IPS-15b (cell line): Measurements from ENCODE around the gene C19orf47.
"Not testable (repeated sequence)": the region's sequence is repeated elsewhere in the genome, so short reads cannot be mapped to it uniquely, and the experiment has no call there.

Source experiments
- H3K27me3 ChIP-seq: one replicate; pipeline ENCODE4 v1.6.1; 2013; ENCODE audit warnings: low read length; ENCODE audit not compliant: control insufficient read depth, insufficient read depth
- H3K36me3 ChIP-seq: one replicate; pipeline ENCODE4 v1.6.1; 2013; ENCODE audit warnings: low read length; ENCODE audit not compliant: control insufficient read depth, insufficient read depth
- H3K4me1 ChIP-seq: one replicate; pipeline ENCODE4 v1.6.1; 2013; ENCODE audit warnings: mild to moderate bottlenecking, low read length; ENCODE audit not compliant: control insufficient read depth, insufficient read depth
- H3K4me3 ChIP-seq: one replicate; pipeline ENCODE4 v1.5.1; 2013; ENCODE audit warnings: low read depth, low read length
- H3K9ac ChIP-seq: one replicate; pipeline ENCODE4 v1.6.1; 2013; ENCODE audit warnings: low read depth, mild to moderate bottlenecking, low read length
- H3K9me3 ChIP-seq: one replicate; pipeline ENCODE4 v1.6.1; 2013; ENCODE audit warnings: mild to moderate bottlenecking, low read length; ENCODE audit not compliant: control insufficient read depth, insufficient read depth

C19orf47 gene

GRCh38 chr19:40370997-40371801, 23.0 kb upstream of the C19orf47 start:
- Histone ChIP-seq H3K36me3 (peaks cover 29% of the 10 kb centered on the region), H3K4me1 (no peaks in the 10 kb centered on the region), H3K9me3 (no peaks in the 10 kb centered on the region), H3K4me3 (no peak overlapping the region), H3K9ac (no peak overlapping the region), H3K27me3 (no peaks in the 10 kb centered on the region)

GRCh38 chr19:40370253-40370652, 22.1 kb upstream of the C19orf47 start:
- not testable (repeated sequence) for H3K4me1 ChIP-seq, H3K4me3 ChIP-seq
- peaks cover 29% of the 10 kb centered on the region for H3K36me3 ChIP-seq

GRCh38 chr19:40369797-40370196, 21.6 kb upstream of the C19orf47 start:
- H3K9me3 ChIP-seq = no peaks in the 10 kb centered on the region
- no peaks in the 10 kb centered on the region for H3K27me3 ChIP-seq
- peaks cover 29% of the 10 kb centered on the region for H3K36me3 ChIP-seq
- H3K4me1 ChIP-seq = peaks cover 3% of the 10 kb centered on the region
- no peak overlapping the region for H3K9ac ChIP-seq
- no peak overlapping the region for H3K4me3 ChIP-seq

More at GRCh38 chr19:40370253-40370652, 22.1 kb upstream of the C19orf47 start:
- H3K9me3 ChIP-seq, H3K27me3 ChIP-seq, H3K9ac ChIP-seq: not testable (repeated sequence)

- Histone ChIP-seq H3K4me3 (no peak overlapping the region), H3K9me3 (no peaks in the 10 kb centered on the region), H3K9ac (no peak overlapping the region), H3K27me3 (no peaks in the 10 kb centered on the region), H3K36me3 (peaks cover 19% of the 10 kb centered on the region), H3K4me1 (peaks cover 3% of the 10 kb centered on the region)
Observed at GRCh38 chr19:40367577-40368434, 19.6 kb upstream of the C19orf47 start.

GRCh38 chr19:40366697-40367561, 18.7 kb upstream of the C19orf47 start:
- Histone ChIP-seq H3K36me3 (peaks cover 12% of the 10 kb centered on the region), H3K9ac (no peak overlapping the region), H3K4me3 (peak overlapping the region; percentile 67)

GRCh38 chr19:40365613-40366401, 17.6 kb upstream of the C19orf47 start:
- Histone ChIP-seq H3K9me3 (no peaks in the 10 kb centered on the region), H3K27me3 (no peaks in the 10 kb centered on the region), H3K4me3 (peak overlapping the region; percentile 67), H3K36me3 (peaks cover 7% of the 10 kb centered on the region), H3K4me1 (peaks cover 3% of the 10 kb centered on the region), H3K9ac (no peak overlapping the region)

More at GRCh38 chr19:40366697-40367561, 18.7 kb upstream of the C19orf47 start:
- H3K27me3 ChIP-seq = no peaks in the 10 kb centered on the region
- H3K4me1 ChIP-seq = peaks cover 3% of the 10 kb centered on the region
- no peaks in the 10 kb centered on the region for H3K9me3 ChIP-seq

- Histone ChIP-seq H3K27me3 (no peaks in the 10 kb centered on the region), H3K4me3 (peak overlapping the region; percentile 60), H3K4me1 (peaks cover 3% of the 10 kb centered on the region), H3K9me3 (no peaks in the 10 kb centered on the region), H3K36me3 (peaks cover 4% of the 10 kb centered on the region), H3K9ac (no peak overlapping the region)
Observed at GRCh38 chr19:40365010-40365409, 16.8 kb upstream of the C19orf47 start.

GRCh38 chr19:40363069-40363468, 14.9 kb upstream of the C19orf47 start:
- no peak overlapping the region for H3K4me3 ChIP-seq
- peaks cover 3% of the 10 kb centered on the region for H3K4me1 ChIP-seq
- H3K36me3 ChIP-seq = no peaks in the 10 kb centered on the region
- no peaks in the 10 kb centered on the region for H3K27me3 ChIP-seq
- no peak overlapping the region for H3K9ac ChIP-seq
- H3K9me3 ChIP-seq = no peaks in the 10 kb centered on the region

GRCh38 chr19:40362160-40362559, 14.0 kb upstream of the C19orf47 start:
- Histone ChIP-seq H3K4me3 (no peak overlapping the region), H3K9me3 (no peaks in the 10 kb centered on the region), H3K9ac (no peak overlapping the region), H3K27me3 (no peaks in the 10 kb centered on the region), H3K36me3 (no peaks in the 10 kb centered on the region), H3K4me1 (peaks cover 3% of the 10 kb centered on the region)

- Histone ChIP-seq H3K9ac (no peak overlapping the region), H3K36me3 (no peaks in the 10 kb centered on the region), H3K4me1 (peaks cover 3% of the 10 kb centered on the region), H3K9me3 (no peaks in the 10 kb centered on the region), H3K4me3 (no peak overlapping the region), H3K27me3 (no peaks in the 10 kb centered on the region)
Observed at GRCh38 chr19:40360708-40361241, 12.6 kb upstream of the C19orf47 start.
